Osteoblast (primary cell): ENCODE results near the gene ADGRE3. TPM values are rescaled to one million over a fixed set of nuclear protein-coding genes. Genes with fewer than 3 reads are reported as not detected.
"Not testable (repeated sequence)": the region's sequence is repeated elsewhere in the genome, so short reads cannot be mapped to it uniquely, and the experiment has no call there.

Experiments
- DNase-seq: peaks from one replicate; pipeline ENCODE4 v3.0.0; 2011; ENCODE audit warnings: low spot score, mixed read lengths; ENCODE audit not compliant: insufficient read length; ENCODE audit errors: missing footprints
- H2AFZ ChIP-seq: 2 replicates; pipeline ENCODE4 v1.6.0; 2011; ENCODE audit warnings: mild to moderate bottlenecking, low read length
- H3K27ac ChIP-seq: 2 replicates; pipeline ENCODE4 v1.5.1; 2011; ENCODE audit warnings: mild to moderate bottlenecking, low read depth, low read length, moderate library complexity
- H3K27me3 ChIP-seq: 2 replicates; pipeline ENCODE4 v1.6.0; 2012; ENCODE audit warnings: mild to moderate bottlenecking, control low read depth, inconsistent platforms, low read length, moderate library complexity; ENCODE audit not compliant: insufficient read depth
- H3K36me3 ChIP-seq: 2 replicates; pipeline ENCODE4 v1.5.1; 2011; ENCODE audit warnings: mild to moderate bottlenecking, low read length, control low read depth, moderate library complexity; ENCODE audit not compliant: insufficient read depth
- H3K4me1 ChIP-seq: 2 replicates; pipeline ENCODE4 v1.5.1; 2011; ENCODE audit warnings: mild to moderate bottlenecking, low read length, control low read depth, moderate library complexity; ENCODE audit not compliant: insufficient read depth
- H3K4me2 ChIP-seq: 2 replicates; pipeline ENCODE4 v1.6.0; 2011; ENCODE audit warnings: mild to moderate bottlenecking, low read length; ENCODE audit not compliant: insufficient read depth
- H3K4me3 ChIP-seq: fragments of 200-600 bp; sonication (generic); 3 replicates; pipeline ENCODE4 v1.5.1; 2012; ENCODE audit warnings: mild to moderate bottlenecking, low read length, inconsistent platforms; ENCODE audit not compliant: insufficient read depth
- H3K79me2 ChIP-seq: 2 replicates; pipeline ENCODE4 v1.6.0; 2012; ENCODE audit warnings: mild to moderate bottlenecking, low read length, control low read depth, inconsistent platforms; ENCODE audit not compliant: insufficient read depth
- H3K9me3 ChIP-seq: 2 replicates; pipeline ENCODE4 v1.5.1; 2011; ENCODE audit warnings: low read depth, low read length, control low read depth
- H4K20me1 ChIP-seq: 2 replicates; pipeline ENCODE4 v1.6.0; 2012; ENCODE audit warnings: mild to moderate bottlenecking, low read length, control low read depth; ENCODE audit not compliant: insufficient read depth
- CTCF ChIP-seq: IDR thresholded peaks from 2 replicates; pipeline ENCODE4 v1.5.1; 2011; ENCODE audit warnings: mild to moderate bottlenecking, low read depth, low read length, moderate library complexity; ENCODE audit errors: extremely low read depth
- total RNA-seq: library from RNA; depleted of rRNA; stranded (reverse); fragments of >200 nt; gene quantifications from 2 replicates; pipeline ENCODE4 v1.2.3, GENCODE V29; 2012

Gene ADGRE3
- total RNA-seq, 1 donor = not detected

GRCh38 chr19:14615623-14616022, 59.0 kb downstream of the ADGRE3 start:
- DNase-seq = no peak
- no peak overlapping the region for H3K4me3 ChIP-seq
- H3K27ac ChIP-seq = no peak overlapping the region
- H2AFZ ChIP-seq = no peak overlapping the region
- H3K9me3 ChIP-seq = peaks cover 4% of the 10 kb centered on the region
- H3K4me1 ChIP-seq = no peaks in the 10 kb centered on the region
- H3K79me2 ChIP-seq = no peaks in the 10 kb centered on the region
- TF ChIP-seq CTCF = no peak
- H3K27me3 ChIP-seq = no peaks in the 10 kb centered on the region
- no peak overlapping the region for H3K4me2 ChIP-seq
- H3K36me3 ChIP-seq = no peaks in the 10 kb centered on the region
- no peaks in the 10 kb centered on the region for H4K20me1 ChIP-seq

GRCh38 chr19:14614099-14614412, 60.6 kb downstream of the ADGRE3 start:
- Histone ChIP-seq H3K27me3 (no peaks in the 10 kb centered on the region), H4K20me1 (no peaks in the 10 kb centered on the region), H3K4me1 (no peaks in the 10 kb centered on the region), H3K79me2 (no peaks in the 10 kb centered on the region), H3K9me3 (no peaks in the 10 kb centered on the region), H3K36me3 (no peaks in the 10 kb centered on the region), H3K4me3 (no peak overlapping the region), H3K4me2 (no peak overlapping the region), H2AFZ (no peak overlapping the region), H3K27ac (no peak overlapping the region)
- no peak for DNase-seq
- no peak for TF ChIP-seq CTCF

- H4K20me1 ChIP-seq, H3K4me3 ChIP-seq, H3K4me2 ChIP-seq, DNase-seq, H3K36me3 ChIP-seq, H3K79me2 ChIP-seq, H3K9me3 ChIP-seq, H2AFZ ChIP-seq, H3K4me1 ChIP-seq, H3K27me3 ChIP-seq, H3K27ac ChIP-seq: not testable (repeated sequence)
These were observed 61.1 kb downstream of the ADGRE3 start for GRCh38 chr19:14613399-14614098.

GRCh38 chr19:14612657-14613056, 62.0 kb downstream of the ADGRE3 start:
- Histone ChIP-seq H3K27me3 (no peaks in the 10 kb centered on the region), H4K20me1 (no peaks in the 10 kb centered on the region), H2AFZ (no peak overlapping the region), H3K4me3 (no peak overlapping the region), H3K36me3 (no peaks in the 10 kb centered on the region), H3K79me2 (no peaks in the 10 kb centered on the region), H3K4me2 (no peak overlapping the region), H3K9me3 (no peaks in the 10 kb centered on the region), H3K4me1 (no peaks in the 10 kb centered on the region), H3K27ac (no peak overlapping the region)
- no peak for TF ChIP-seq CTCF
- DNase-seq = no peak

- H2AFZ ChIP-seq, H3K9me3 ChIP-seq, H4K20me1 ChIP-seq, H3K27me3 ChIP-seq, H3K4me1 ChIP-seq, DNase-seq, H3K4me2 ChIP-seq, H3K27ac ChIP-seq, H3K36me3 ChIP-seq, H3K79me2 ChIP-seq, H3K4me3 ChIP-seq: not testable (repeated sequence)
These were observed 62.4 kb downstream of the ADGRE3 start for GRCh38 chr19:14612242-14612641.
